Ectodermal cell (in vitro differentiated cells): ENCODE data around the gene PLEKHH2. TPM values are rescaled to one million over a fixed set of nuclear protein-coding genes. Genes with fewer than 3 reads are reported as not detected.
"Not testable (repeated sequence)": the region's sequence is repeated elsewhere in the genome, so short reads cannot be mapped to it uniquely, and the experiment has no call there.

Experiments
- H3K27ac ChIP-seq: 2 replicates; pipeline ENCODE4 v1.7.0; 2013; ENCODE audit warnings: mild to moderate bottlenecking, low read depth, low read length; ENCODE audit not compliant: insufficient read depth, poor library complexity, severe bottlenecking
- H3K27me3 ChIP-seq: 2 replicates; pipeline ENCODE4 v1.7.0; 2013; ENCODE audit warnings: mild to moderate bottlenecking, low read length; ENCODE audit not compliant: insufficient read depth, control insufficient read depth, poor library complexity, severe bottlenecking
- H3K36me3 ChIP-seq: one replicate; pipeline ENCODE4 v1.7.0; 2013; ENCODE audit warnings: low read length; ENCODE audit not compliant: control insufficient read depth, insufficient read depth
- H3K4me1 ChIP-seq: one replicate; pipeline ENCODE4 v1.7.0; 2013; ENCODE audit warnings: low read length; ENCODE audit not compliant: control insufficient read depth, insufficient read depth
- H3K4me3 ChIP-seq: 2 replicates; pipeline ENCODE4 v1.7.0; 2013; ENCODE audit warnings: low read depth, low read length, control low read depth; ENCODE audit not compliant: insufficient read depth
- H3K9me3 ChIP-seq: 2 replicates; pipeline ENCODE4 v1.7.0; 2013; ENCODE audit warnings: mild to moderate bottlenecking, low read length, moderate library complexity; ENCODE audit not compliant: control insufficient read depth
- WGBS, 2 experiments: methylation state at CpG; one replicate each; pipeline ENCODE4 v1.1.7; 2013; ENCODE audit warnings: missing lambda C conversion rate in 2 of 2; 5-methylcytosine and 5-hydroxymethylcytosine counted together
- polyA plus RNA-seq, 4 experiments: library from polyadenylated mRNA; stranded (reverse); fragments of 50-300 nt; gene quantifications; one replicate each; pipeline ENCODE4 v1.2.3, GENCODE V29; 2013

The PLEKHH2 gene
- 4.1 TPM for polyA plus RNA-seq (2013, experiment 1 of 4)
- 5.8 TPM for polyA plus RNA-seq (2013, experiment 2 of 4)
- polyA plus RNA-seq (2013, experiment 3 of 4) = 3.9 TPM
- 4.8 TPM for polyA plus RNA-seq (2013, experiment 4 of 4)

- no peaks in the 10 kb centered on the region for H3K9me3 ChIP-seq
- WGBS, 2 experiments = 1% methylated on average over 75 of the region's 75 CpGs
- H3K4me3 ChIP-seq = peak within 1 kb of the TSS; percentile 71
- peaks cover 9% of the 10 kb centered on the region for H3K4me1 ChIP-seq
- H3K27ac ChIP-seq = no peak within 1 kb of the TSS
- no peaks in the 10 kb centered on the region for H3K36me3 ChIP-seq
- H3K27me3 ChIP-seq = peaks cover 15% of the 10 kb centered on the region
These were observed at the start of gene PLEKHH2 for GRCh38 chr2:43637030-43637803. PLEKHH2 (plus strand) TSS chr2:43637260; CDS start chr2:43644674, 7,414 bp downstream.

DNA sequence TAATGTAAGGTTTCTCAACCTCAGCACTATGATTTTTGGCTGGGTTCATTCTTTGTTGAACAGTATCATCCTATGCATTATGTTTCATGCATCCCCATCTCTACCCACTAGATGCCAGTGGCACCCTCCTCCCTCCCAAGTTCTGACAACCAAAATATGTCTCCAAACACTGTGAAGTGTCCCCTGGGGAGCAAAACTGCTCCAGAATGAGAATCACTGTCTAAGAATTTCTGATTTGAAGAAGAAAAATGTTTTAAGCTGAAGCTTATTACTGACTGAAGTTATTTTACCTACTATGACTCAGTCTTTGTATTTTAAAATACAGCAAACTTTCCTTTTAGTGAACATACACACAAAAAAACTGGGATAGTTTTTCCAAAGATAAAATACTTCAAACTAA is 44.6 kb upstream of the PLEKHH2 start:
- Histone ChIP-seq H3K9me3 (no peaks in the 10 kb centered on the region), H3K27ac (no peak overlapping the region), H3K4me1 (peaks cover 3% of the 10 kb centered on the region)

DNA sequence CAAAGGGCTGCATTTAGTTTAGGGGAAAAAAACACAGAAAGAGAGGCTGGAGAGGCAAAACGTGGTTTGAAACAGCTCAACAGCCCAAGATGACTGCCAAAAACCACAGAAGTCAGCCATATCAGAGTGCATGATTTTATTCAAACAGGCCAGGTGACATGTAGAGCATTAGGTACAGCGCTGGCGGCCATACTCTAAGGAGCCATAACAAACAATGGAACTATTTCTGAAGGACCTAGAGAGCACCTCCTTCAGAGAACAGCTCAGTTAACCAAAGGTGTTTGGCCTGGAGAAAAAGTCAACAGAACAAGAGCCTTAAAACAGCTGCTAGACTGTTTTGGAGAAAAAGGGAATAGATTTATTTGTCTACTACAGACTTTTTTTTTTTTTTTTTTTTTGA is 43.8 kb upstream of the PLEKHH2 start:
- H3K9me3 ChIP-seq = no peaks in the 10 kb centered on the region
- H3K27me3 ChIP-seq = no peaks in the 10 kb centered on the region
- H3K4me1 ChIP-seq = peaks cover 3% of the 10 kb centered on the region
- 94 to 96% methylated on average over 3 of the region's 3 CpGs for WGBS, 2 experiments
- no peak overlapping the region for H3K27ac ChIP-seq
- no peak overlapping the region for H3K4me3 ChIP-seq
- H3K36me3 ChIP-seq = peaks cover 3% of the 10 kb centered on the region

More for the DNA sequence above, 44.6 kb upstream of the PLEKHH2 start:
- peaks cover 3% of the 10 kb centered on the region for H3K36me3 ChIP-seq
- H3K4me3 ChIP-seq = no peak overlapping the region
- H3K27me3 ChIP-seq = no peaks in the 10 kb centered on the region

DNA sequence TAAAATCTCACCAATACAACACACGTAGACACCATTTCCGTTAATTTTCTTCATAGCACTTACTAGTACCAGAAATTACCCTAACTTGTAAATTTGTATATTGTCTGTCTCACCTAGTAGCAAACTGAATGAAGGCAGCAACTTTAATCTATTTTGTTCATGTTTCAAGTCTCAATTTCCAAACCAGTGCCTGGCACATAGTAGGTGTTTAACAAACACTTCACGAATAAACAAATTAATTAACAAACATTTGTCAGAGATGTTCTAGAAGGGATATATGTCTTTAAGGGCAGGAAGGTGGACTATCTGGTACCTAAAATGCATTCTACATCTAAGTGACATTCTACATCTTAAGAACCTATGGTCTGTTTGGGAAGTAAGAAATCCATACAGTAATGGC is 42.2 kb upstream of the PLEKHH2 start:
- H3K27ac ChIP-seq = no peak overlapping the region
- 91 to 95% methylated on average over 2 to 3 of the region's 3 CpGs for WGBS, 2 experiments

GRCh38 chr2:43595603-43596412 is 41.3 kb upstream of the PLEKHH2 start, which contains the start of gene THADA:
THADA (minus strand) TSS chr2:43596038; CDS start chr2:43592392, 3,646 bp downstream.
- peaks cover 3% of the 10 kb centered on the region for H3K4me1 ChIP-seq
- WGBS, 2 experiments = 1% methylated on average over 52 of the region's 52 CpGs

More for the DNA sequence above, 42.2 kb upstream of the PLEKHH2 start:
- H3K36me3 ChIP-seq = no peaks in the 10 kb centered on the region
- no peaks in the 10 kb centered on the region for H3K27me3 ChIP-seq
- H3K4me3 ChIP-seq = peak overlapping the region; percentile 74
- peaks cover 3% of the 10 kb centered on the region for H3K4me1 ChIP-seq
- no peaks in the 10 kb centered on the region for H3K9me3 ChIP-seq

GRCh38 chr2:43600596-43600995 is 36.5 kb upstream of the PLEKHH2 start:
- 67 to 86% methylated on average over 1 of the region's 1 CpG for WGBS, 2 experiments
- H3K27me3 ChIP-seq = not testable (repeated sequence)

More at GRCh38 chr2:43595603-43596412, 41.3 kb upstream of the PLEKHH2 start, which contains the start of gene THADA:
- Histone ChIP-seq H3K27ac (peak within 1 kb of the TSS; percentile 93), H3K36me3 (no peaks in the 10 kb centered on the region), H3K4me3 (peak within 1 kb of the TSS; percentile 74), H3K27me3 (no peaks in the 10 kb centered on the region), H3K9me3 (no peaks in the 10 kb centered on the region)

GRCh38 chr2:43604674-43605073 is 32.4 kb upstream of the PLEKHH2 start:
- Histone ChIP-seq H3K27me3 (no peaks in the 10 kb centered on the region), H3K9me3 (no peaks in the 10 kb centered on the region), H3K4me1 (peaks cover 3% of the 10 kb centered on the region), H3K4me3 (no peak overlapping the region), H3K27ac (no peak overlapping the region), H3K36me3 (no peaks in the 10 kb centered on the region)
- 85 to 87% methylated on average over 4 of the region's 4 CpGs for WGBS, 2 experiments

More at GRCh38 chr2:43600596-43600995, 36.5 kb upstream of the PLEKHH2 start:
- H3K27ac ChIP-seq, H3K4me1 ChIP-seq, H3K4me3 ChIP-seq, H3K36me3 ChIP-seq, H3K9me3 ChIP-seq: not testable (repeated sequence)

DNA sequence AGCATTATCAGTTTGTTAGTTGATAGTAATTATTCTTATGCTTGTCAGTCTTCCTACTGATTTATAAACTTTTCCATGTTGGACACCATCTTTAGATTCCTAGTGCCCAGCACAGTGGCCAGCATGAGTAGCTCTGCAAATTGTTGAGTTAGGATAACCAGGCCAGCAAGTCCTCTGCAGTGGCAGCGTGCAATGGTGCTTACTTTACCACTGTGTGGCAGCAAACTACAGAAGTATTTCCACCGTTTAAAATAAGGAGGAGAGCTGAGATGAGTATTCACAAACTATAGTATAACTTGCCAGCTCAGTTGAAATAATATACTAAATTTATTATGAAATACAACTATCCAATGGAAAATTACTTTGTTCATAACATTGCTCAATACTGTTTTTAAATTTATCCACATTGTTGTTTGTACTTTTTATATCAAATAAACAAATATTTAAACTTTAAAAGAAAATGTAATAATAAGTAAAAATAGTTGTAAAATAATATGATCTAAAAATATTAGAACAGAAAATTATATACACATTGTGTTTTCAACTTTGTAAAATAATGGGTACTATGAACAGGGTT is 31.9 kb upstream of the PLEKHH2 start:
- Histone ChIP-seq H3K27me3 (no peaks in the 10 kb centered on the region), H3K36me3 (no peaks in the 10 kb centered on the region), H3K9me3 (no peaks in the 10 kb centered on the region), H3K4me1 (peaks cover 3% of the 10 kb centered on the region), H3K4me3 (no peak overlapping the region), H3K27ac (no peak overlapping the region)
- WGBS, 2 experiments = 8 to 27% methylated on average over 1 to 2 of the region's 2 CpGs

DNA sequence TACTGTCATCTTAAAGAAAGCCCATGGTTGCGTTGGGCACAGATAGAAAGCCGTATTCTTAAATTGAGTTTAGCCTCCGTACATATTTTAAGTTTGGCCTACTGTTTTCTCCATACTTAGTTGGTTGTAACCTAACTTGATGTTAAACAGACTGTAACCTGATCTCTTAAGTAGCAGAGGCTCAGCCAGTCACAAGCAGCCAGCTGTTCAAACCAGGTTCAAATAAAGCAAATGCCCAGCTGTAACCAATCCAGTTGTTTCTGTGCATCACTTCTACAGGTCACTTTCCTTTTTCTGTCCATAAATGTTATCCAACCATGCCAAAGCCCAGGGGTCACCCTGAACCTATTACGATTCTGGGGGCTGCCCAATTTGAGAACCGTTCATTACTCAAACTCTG is 31.2 kb upstream of the PLEKHH2 start:
- H3K27me3 ChIP-seq = no peaks in the 10 kb centered on the region
- no peak overlapping the region for H3K27ac ChIP-seq
- 92 to 94% methylated on average over 4 to 5 of the region's 5 CpGs for WGBS, 2 experiments
- H3K4me3 ChIP-seq = no peak overlapping the region
- no peaks in the 10 kb centered on the region for H3K9me3 ChIP-seq
- peaks cover 3% of the 10 kb centered on the region for H3K4me1 ChIP-seq
- no peaks in the 10 kb centered on the region for H3K36me3 ChIP-seq
